RWPE2 (cell line): Measurements from ENCODE around the gene CNTLN.

Experiments used
- ATAC-seq: fragments of 200-7000 bp; cut with Tn5 transposase; 3 replicates; pipeline ENCODE4 v1.9.1; 2021; ENCODE audit warnings: low read depth
- DNase-seq: peaks from one replicate; pipeline ENCODE4 v3.0.0-alpha.2; 2020; ENCODE audit warnings: low spot score
- H3K27ac ChIP-seq: fragments of 450-650 bp; 2 replicates; pipeline ENCODE4 v1.5.1; 2017; ENCODE audit warnings: mild to moderate bottlenecking; ENCODE audit not compliant: poor library complexity, severe bottlenecking
- H3K27me3 ChIP-seq: fragments of 250-450 bp; sonication (Bioruptor Pico); 2 replicates; pipeline ENCODE4 v1.5.1; 2021; ENCODE audit warnings: mild to moderate bottlenecking, moderate library complexity; ENCODE audit not compliant: insufficient read depth, poor library complexity, severe bottlenecking
- H3K36me3 ChIP-seq: fragments of 250-450 bp; sonication (Bioruptor Pico); 2 replicates; pipeline ENCODE4 v1.5.1; 2020; ENCODE audit warnings: low read depth, mild to moderate bottlenecking, moderate library complexity
- H3K4me1 ChIP-seq: fragments of 250-450 bp; sonication (Bioruptor Pico); 2 replicates; pipeline ENCODE4 v1.5.1; 2021; ENCODE audit warnings: mild to moderate bottlenecking, moderate library complexity; ENCODE audit not compliant: insufficient read depth, poor library complexity, severe bottlenecking
- H3K4me3 ChIP-seq: fragments of 250-450 bp; sonication (Bioruptor Pico); 2 replicates; pipeline ENCODE4 v1.5.1; 2021; ENCODE audit warnings: mild to moderate bottlenecking, moderate library complexity; ENCODE audit not compliant: severe bottlenecking
- H3K9me3 ChIP-seq: fragments of 250-450 bp; sonication (Bioruptor Pico); 2 replicates; pipeline ENCODE4 v1.5.1; 2021; ENCODE audit warnings: mild to moderate bottlenecking, moderate library complexity; ENCODE audit not compliant: severe bottlenecking
- TF ChIP-seq, protein P1 (sequence below): fragments of 450-650 bp; IDR thresholded peaks from one replicate; pipeline ENCODE4 v1.5.1; 2017; ENCODE audit warnings: mild to moderate bottlenecking, moderate library complexity; ENCODE audit not compliant: poor library complexity, severe bottlenecking

The CNTLN gene

GRCh38 chr9:17398350-17398749 is 263.5 kb downstream of the CNTLN start:
- no peak overlapping the region for H3K4me3 ChIP-seq
- DNase-seq = no peak
- TF ChIP-seq, protein P1, sequence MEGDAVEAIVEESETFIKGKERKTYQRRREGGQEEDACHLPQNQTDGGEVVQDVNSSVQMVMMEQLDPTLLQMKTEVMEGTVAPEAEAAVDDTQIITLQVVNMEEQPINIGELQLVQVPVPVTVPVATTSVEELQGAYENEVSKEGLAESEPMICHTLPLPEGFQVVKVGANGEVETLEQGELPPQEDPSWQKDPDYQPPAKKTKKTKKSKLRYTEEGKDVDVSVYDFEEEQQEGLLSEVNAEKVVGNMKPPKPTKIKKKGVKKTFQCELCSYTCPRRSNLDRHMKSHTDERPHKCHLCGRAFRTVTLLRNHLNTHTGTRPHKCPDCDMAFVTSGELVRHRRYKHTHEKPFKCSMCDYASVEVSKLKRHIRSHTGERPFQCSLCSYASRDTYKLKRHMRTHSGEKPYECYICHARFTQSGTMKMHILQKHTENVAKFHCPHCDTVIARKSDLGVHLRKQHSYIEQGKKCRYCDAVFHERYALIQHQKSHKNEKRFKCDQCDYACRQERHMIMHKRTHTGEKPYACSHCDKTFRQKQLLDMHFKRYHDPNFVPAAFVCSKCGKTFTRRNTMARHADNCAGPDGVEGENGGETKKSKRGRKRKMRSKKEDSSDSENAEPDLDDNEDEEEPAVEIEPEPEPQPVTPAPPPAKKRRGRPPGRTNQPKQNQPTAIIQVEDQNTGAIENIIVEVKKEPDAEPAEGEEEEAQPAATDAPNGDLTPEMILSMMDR = no peak
- no peaks in the 10 kb centered on the region for H3K27me3 ChIP-seq
- peaks cover 2% of the 10 kb centered on the region for H3K4me1 ChIP-seq
- H3K9me3 ChIP-seq = no peaks in the 10 kb centered on the region
- no peak for ATAC-seq
- no peak overlapping the region for H3K27ac ChIP-seq
- H3K36me3 ChIP-seq = no peaks in the 10 kb centered on the region

- H3K4me3 ChIP-seq = no peak overlapping the region
- H3K4me1 ChIP-seq = peaks cover 2% of the 10 kb centered on the region
- TF ChIP-seq, protein P1 = no peak
- DNase-seq (no peak), ATAC-seq (no peak)
- no peaks in the 10 kb centered on the region for H3K27me3 ChIP-seq
- no peaks in the 10 kb centered on the region for H3K9me3 ChIP-seq
- no peak overlapping the region for H3K27ac ChIP-seq
- no peaks in the 10 kb centered on the region for H3K36me3 ChIP-seq
Observed at GRCh38 chr9:17401858-17402257, 267.0 kb downstream of the CNTLN start.

DNA sequence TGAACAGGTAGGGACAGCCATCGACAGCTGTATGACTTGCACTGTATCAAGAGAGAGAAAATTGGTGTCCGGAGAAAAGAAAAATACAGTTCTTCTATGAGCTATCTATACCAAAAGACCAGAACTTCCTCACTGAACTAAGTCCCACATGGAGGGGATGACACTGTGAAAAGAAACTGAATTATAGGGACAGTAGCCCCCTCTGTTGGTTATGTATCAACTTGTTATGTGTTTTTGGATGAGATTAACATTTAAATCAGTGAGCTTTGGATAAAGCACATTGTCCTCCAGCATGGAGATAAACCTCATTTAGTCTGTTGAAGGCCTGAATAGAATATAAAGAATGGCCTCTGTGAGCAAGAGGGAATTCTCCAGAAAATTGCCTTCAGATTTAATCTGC is 267.5 kb downstream of the CNTLN start:
- Histone ChIP-seq H3K36me3 (no peaks in the 10 kb centered on the region), H3K9me3 (no peaks in the 10 kb centered on the region), H3K27me3 (no peaks in the 10 kb centered on the region), H3K27ac (no peak overlapping the region), H3K4me3 (no peak overlapping the region), H3K4me1 (peaks cover 2% of the 10 kb centered on the region)
- DNase-seq = no peak
- TF ChIP-seq, protein P1 = no peak
- ATAC-seq = no peak

DNA sequence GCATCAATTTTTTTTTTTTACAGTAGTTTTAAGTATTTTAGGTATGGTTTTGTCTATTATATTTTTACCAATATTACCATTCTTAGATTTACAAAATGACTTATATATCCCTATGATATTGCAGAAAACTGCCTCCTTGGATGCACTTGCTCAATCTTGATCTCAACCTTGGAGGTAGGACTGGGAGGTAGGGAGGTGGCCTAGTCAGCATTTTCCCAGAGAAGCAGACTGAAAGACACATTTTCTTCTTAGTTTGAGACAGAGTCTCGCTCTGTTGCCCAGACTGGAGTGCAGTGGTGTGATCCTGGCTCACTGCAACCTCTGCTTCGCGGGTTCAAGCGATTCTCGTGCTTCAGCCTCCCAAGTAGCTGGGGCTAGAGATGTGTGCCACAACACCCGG is 268.7 kb downstream of the CNTLN start:
- Histone ChIP-seq H3K27me3 (no peaks in the 10 kb centered on the region), H3K9me3 (no peaks in the 10 kb centered on the region), H3K36me3 (no peaks in the 10 kb centered on the region), H3K27ac (no peak overlapping the region), H3K4me3 (no peak overlapping the region), H3K4me1 (peaks cover 2% of the 10 kb centered on the region)
- ATAC-seq (no peak), DNase-seq (no peak)
- TF ChIP-seq, protein P1 = no peak

GRCh38 chr9:17414986-17415385 is 280.1 kb downstream of the CNTLN start:
- H3K27me3 ChIP-seq = no peaks in the 10 kb centered on the region
- TF ChIP-seq, protein P1 = no peak
- no peak for ATAC-seq
- H3K36me3 ChIP-seq = no peaks in the 10 kb centered on the region
- no peaks in the 10 kb centered on the region for H3K4me1 ChIP-seq
- DNase-seq = no peak
- no peaks in the 10 kb centered on the region for H3K9me3 ChIP-seq
- H3K4me3 ChIP-seq = no peak overlapping the region
- no peak overlapping the region for H3K27ac ChIP-seq
